Astrocyte of the hippocampus (primary cell): ENCODE results near the gene OOSP1.
"Not testable (repeated sequence)": the region's sequence is repeated elsewhere in the genome, so short reads cannot be mapped to it uniquely, and the experiment has no call there.

Experiments used
- DNase-seq: peaks from one replicate; pipeline ENCODE4 v3.0.0; 2011; ENCODE audit warnings: low read depth, low spot score

OOSP1 gene

GRCh38 chr11:59960502-59961381 is 22.5 kb downstream of the OOSP1 start:
- DNase-seq = no peak

DNA sequence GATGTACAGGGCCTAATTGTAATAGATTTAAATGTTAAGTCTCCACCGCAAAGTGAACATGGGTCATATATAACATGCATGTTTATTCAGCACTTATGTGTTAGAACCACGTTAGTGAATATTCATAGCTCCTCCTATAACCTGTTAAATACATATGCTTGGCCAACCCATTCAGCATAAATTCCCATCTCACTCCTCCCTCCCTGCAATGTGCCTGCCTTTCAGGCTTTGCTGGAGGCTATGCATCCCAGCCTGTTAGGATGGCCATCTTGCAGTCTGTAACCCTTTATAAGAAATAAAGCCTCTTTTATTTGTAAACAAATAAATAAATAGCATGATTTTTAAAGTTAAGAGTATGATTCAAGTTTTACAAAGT is 23.9 kb downstream of the OOSP1 start:
- no peak for DNase-seq

DNA sequence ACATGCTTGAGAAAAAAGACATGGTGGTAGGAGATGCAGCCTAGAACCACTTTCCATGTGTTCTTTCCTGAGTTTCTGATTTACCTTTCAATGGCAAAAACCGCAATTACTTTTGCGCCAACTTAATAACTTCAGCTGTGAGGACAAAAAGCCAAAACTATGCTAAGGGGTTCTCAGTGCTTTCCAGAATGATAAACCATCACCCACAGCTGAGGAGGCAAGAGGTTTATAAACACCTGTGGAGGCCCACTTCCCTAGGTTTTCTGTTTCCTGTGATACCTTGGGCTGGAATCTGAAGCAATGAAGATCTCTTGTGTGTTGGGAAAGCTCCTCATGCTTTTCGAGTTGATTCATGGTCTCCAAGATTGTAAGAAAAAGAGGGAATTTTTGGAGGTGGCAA is 25.5 kb downstream of the OOSP1 start, which contains the start of gene OOSP4A:
Gene OOSP4A, plus strand, starts transcription at position 301 of the 400 bp plus-strand sequence. Its CDS starts 0 bp downstream, at position 301.
- DNase-seq = no peak

GRCh38 chr11:59965424-59965823 is 27.2 kb downstream of the OOSP1 start:
- DNase-seq = no peak

DNA sequence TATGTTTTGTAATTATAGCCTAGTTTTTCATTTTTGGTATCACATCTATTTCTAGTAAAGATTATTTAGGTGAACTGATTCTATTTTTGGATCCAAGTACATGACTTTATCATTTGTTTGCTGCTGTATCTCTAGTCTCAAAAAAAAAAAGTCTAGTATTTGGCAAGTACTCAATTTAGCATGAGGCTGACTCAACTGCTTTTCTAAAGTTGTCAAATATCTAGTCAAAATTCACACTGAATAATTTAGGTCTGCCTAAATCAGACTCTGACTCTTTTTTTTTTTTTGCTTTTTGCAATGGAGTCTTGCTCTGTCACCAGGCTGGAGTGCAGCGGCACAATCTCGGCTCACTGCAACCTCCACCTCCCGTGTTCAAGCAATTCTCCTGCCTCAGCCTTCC is 28.0 kb downstream of the OOSP1 start:
- DNase-seq = no peak

DNA sequence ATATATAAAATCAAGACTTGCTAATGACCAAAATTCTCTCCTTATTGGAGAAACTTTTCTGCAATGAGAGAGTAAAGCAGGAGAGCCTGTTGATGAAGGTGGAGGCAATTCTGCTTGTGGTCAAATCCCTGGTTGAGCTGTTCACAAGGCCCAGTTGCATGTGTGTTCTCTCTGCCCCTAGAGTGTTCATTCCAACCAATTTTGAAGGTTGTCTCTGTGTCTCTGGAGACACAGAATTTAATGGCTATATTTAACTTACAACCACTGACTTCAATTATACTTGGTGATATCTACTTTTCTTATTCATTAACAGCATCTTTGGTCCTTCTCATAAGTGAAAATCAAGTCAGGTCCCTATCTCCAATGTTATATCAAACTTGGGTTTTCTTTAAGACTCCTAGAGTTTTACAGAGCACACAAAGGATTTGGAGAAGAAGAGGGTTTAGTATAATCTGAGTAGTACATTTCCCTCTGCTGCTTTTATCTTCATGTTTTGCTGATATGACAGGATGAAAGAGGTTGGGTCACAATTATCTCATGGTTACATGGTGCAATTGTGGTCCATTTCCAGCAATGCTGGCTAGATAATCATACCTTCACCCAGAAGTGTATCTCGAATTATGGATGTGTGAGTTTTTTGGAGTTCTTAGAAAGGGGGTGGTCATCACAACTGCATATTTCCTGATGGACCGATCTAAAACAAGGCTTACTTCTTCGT is 29.6 kb downstream of the OOSP1 start:
- no peak for DNase-seq

DNA sequence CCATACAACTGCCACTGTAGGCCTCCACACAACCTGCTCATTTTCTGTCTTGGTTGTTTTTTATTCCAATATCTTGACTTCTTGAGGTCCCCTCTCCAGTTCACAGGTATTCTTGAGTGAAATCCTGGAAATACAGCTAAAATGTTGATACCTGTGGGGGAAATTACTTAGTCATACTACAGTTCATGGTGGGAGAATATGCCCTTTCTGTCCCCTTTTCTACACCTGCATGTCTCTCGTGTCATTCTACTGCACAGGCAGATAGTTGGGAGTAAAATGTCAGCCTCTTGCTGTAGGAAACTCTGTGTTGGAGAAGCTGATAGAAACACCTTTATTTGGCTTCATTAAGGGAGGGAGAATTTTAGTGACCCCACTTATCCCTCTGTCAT is 30.2 kb downstream of the OOSP1 start:
- DNase-seq = no peak

DNA sequence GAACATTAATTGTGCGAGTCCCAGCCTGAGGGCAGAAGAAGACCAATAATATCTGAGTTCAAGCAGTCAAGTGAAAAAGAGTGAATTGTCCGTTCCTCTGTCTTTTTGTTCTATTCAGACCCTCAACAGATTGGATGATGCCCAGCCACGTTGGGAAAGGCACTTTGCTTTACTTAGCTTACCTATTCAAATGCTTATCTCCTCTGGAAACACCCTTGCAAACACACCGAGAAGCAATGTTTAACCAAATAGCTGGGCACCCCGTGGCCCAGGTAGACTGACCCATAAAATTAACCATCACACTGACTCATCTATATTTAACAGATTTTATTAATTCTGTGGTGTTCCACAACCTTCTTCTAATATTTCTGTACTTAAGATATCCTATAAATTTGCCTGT is 34.9 kb downstream of the OOSP1 start:
- no peak for DNase-seq

GRCh38 chr11:59981106-59981770 is 43.0 kb downstream of the OOSP1 start:
- DNase-seq = no peak

- DNase-seq = not testable (repeated sequence)
These were observed 43.8 kb downstream of the OOSP1 start for GRCh38 chr11:59982037-59982436.

DNA sequence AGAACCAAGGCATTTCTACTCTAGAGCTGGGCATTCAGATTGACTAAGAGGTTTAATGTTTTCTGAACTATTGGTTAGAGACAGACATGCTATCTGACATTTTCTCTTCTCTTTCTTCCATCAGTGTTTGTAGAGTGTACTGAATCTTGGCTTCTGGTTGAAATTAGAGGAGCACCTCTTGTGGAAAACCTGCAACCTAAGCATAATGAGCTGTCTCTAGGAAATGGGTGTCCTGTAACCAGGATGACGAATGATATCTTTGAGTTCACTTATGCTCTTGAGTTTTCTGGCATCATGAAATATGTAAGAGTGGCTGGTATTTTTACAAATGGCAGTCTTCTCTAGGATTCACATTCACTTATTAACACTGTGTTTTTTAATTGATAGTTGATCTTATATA is 45.0 kb downstream of the OOSP1 start:
- no peak for DNase-seq

- DNase-seq = no peak
These were observed 46.1 kb downstream of the OOSP1 start for GRCh38 chr11:59984368-59984767.

GRCh38 chr11:59990421-59990820 is 52.2 kb downstream of the OOSP1 start:
- no peak for DNase-seq

GRCh38 chr11:59992425-59992824 is 54.2 kb downstream of the OOSP1 start:
- no peak for DNase-seq

DNA sequence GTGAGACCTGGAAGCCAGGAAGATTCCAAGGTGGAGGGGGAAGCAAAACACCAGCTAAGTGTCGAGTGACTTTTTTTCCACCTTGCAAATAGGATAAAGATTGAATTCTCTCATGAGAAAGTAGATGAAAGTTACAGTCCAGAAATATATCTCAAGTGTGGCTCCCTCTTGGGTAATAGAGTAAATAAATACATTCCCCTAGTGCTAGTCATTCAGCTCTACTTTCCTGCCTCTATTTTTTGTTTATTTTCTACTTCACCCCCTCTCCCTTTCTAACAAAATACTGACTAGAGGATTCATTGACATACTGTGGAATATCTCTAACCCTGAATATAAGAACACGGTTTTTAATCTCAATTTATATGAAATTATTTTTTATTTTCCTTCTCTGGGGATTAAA is 59.6 kb downstream of the OOSP1 start:
- DNase-seq = no peak

GRCh38 chr11:59999691-60000090 is 61.5 kb downstream of the OOSP1 start:
- DNase-seq = no peak

GRCh38 chr11:60003729-60004128 is 65.5 kb downstream of the OOSP1 start:
- DNase-seq = no peak

- no peak for DNase-seq
These were observed 67.1 kb downstream of the OOSP1 start for GRCh38 chr11:60005360-60005759.
